GM23338 (cell line): ENCODE data around the gene TRABD2A. TPM values are rescaled to one million over a fixed set of nuclear protein-coding genes. Genes with fewer than 3 reads are reported as not detected.

ENCODE experiments used
- ATAC-seq: fragments of 200-7000 bp; cut with Tn5 transposase; 3 replicates; pipeline ENCODE4 v1.9.1; 2020
- DNase-seq: peaks from one replicate; pipeline ENCODE4 v3.0.0-alpha.2; 2015; ENCODE audit warnings: low spot score
- H2AFZ ChIP-seq: fragments of 200-600 bp; sonication (generic); 2 replicates; pipeline ENCODE4 v1.8.0; 2016; ENCODE audit warnings: antibody characterized with exemption, mild to moderate bottlenecking, moderate library complexity
- H3F3A ChIP-seq: fragments of 200-600 bp; sonication (generic); replicated peaks from 2 replicates; pipeline ENCODE4 v1.8.0; 2017; ENCODE audit warnings: antibody characterized with exemption, mixed run types, low read depth
- H3K27ac ChIP-seq: fragments of 200-600 bp; sonication (generic); 2 replicates; pipeline ENCODE4 v1.6.1; 2016; ENCODE audit warnings: low read depth
- H3K27me3 ChIP-seq: fragments of 200-600 bp; sonication (generic); 2 replicates; pipeline ENCODE4 v1.8.0; 2016; ENCODE audit warnings: mild to moderate bottlenecking, mixed run types, moderate library complexity; ENCODE audit not compliant: insufficient read depth
- H3K36me3 ChIP-seq: fragments of 200-600 bp; sonication (generic); 2 replicates; pipeline ENCODE4 v1.8.0; 2016; ENCODE audit warnings: mild to moderate bottlenecking; ENCODE audit not compliant: insufficient read depth
- H3K4me1 ChIP-seq: fragments of 200-600 bp; sonication (generic); 2 replicates; pipeline ENCODE4 v1.8.0; 2016; ENCODE audit warnings: mild to moderate bottlenecking, moderate library complexity; ENCODE audit not compliant: insufficient read depth
- H3K4me2 ChIP-seq: fragments of 200-600 bp; sonication (generic); 2 replicates; pipeline ENCODE4 v1.7.1; 2017; ENCODE audit warnings: mixed run types
- H3K4me3 ChIP-seq: fragments of 200-600 bp; sonication (generic); 2 replicates; pipeline ENCODE4 v1.6.1; 2016; ENCODE audit warnings: mixed run types
- H3K79me2 ChIP-seq: fragments of 200-600 bp; sonication (generic); replicated peaks from 2 replicates; pipeline ENCODE4 v1.8.0; 2017; ENCODE audit warnings: mild to moderate bottlenecking; ENCODE audit not compliant: insufficient read depth
- H3K9me2 ChIP-seq: fragments of 200-600 bp; sonication (generic); 2 replicates; pipeline ENCODE4 v1.8.0; 2017; ENCODE audit not compliant: insufficient read depth
- H4K20me1 ChIP-seq: fragments of 200-600 bp; sonication (generic); replicated peaks from 2 replicates; pipeline ENCODE4 v1.8.0; 2017; ENCODE audit warnings: mild to moderate bottlenecking; ENCODE audit not compliant: insufficient read depth
- H3K27ac Mint-ChIP-seq: 2 replicates; pipeline ENCODE4 v1.8.0; 2020; ENCODE audit warnings: inconsistent platforms, mild to moderate bottlenecking, moderate library complexity, mixed read lengths
- H3K27me3 Mint-ChIP-seq: 3 replicates; pipeline ENCODE4 v1.8.0; 2022; ENCODE audit warnings: low read depth, mild to moderate bottlenecking, moderate library complexity, mixed read lengths, inconsistent platforms; ENCODE audit not compliant: insufficient read depth, poor library complexity
- H3K36me3 Mint-ChIP-seq: 3 replicates; pipeline ENCODE4 v1.8.0; 2021; ENCODE audit warnings: low read depth, mild to moderate bottlenecking, inconsistent platforms, moderate library complexity, mixed read lengths
- H3K4me1 Mint-ChIP-seq: 3 replicates; pipeline ENCODE4 v1.8.0; 2020; ENCODE audit warnings: mild to moderate bottlenecking, inconsistent platforms, mixed read lengths
- H3K4me3 Mint-ChIP-seq: 3 replicates; pipeline ENCODE4 v1.8.0; 2021; ENCODE audit warnings: moderate library complexity, mild to moderate bottlenecking, inconsistent platforms, mixed read lengths
- H3K9me3 Mint-ChIP-seq: 3 replicates; pipeline ENCODE4 v1.8.0; 2020; ENCODE audit warnings: moderate library complexity, mild to moderate bottlenecking, inconsistent platforms, mixed read lengths
- CREB1 ChIP-seq: fragments of 250-450 bp; sonication (Bioruptor Pico); IDR thresholded peaks from 2 replicates; pipeline ENCODE4 v1.5.0; 2020; ENCODE audit warnings: low read depth, mild to moderate bottlenecking, moderate library complexity
- EZH2phosphoT487 ChIP-seq: fragments of 200-600 bp; sonication (generic); IDR thresholded peaks from one replicate; pipeline ENCODE4 v1.8.1; 2018; ENCODE audit warnings: antibody characterized with exemption; ENCODE audit not compliant: unreplicated experiment
- JUNB ChIP-seq: IDR thresholded peaks from one replicate; pipeline ENCODE4 v1.6.1; 2016; ENCODE audit warnings: antibody characterized with exemption; ENCODE audit not compliant: unreplicated experiment
- POLR2AphosphoS5 ChIP-seq: IDR thresholded peaks from 2 replicates; pipeline ENCODE4 v1.6.1; 2016; ENCODE audit warnings: antibody characterized with exemption, low read depth
- STAT1 ChIP-seq: IDR thresholded peaks from one replicate; pipeline ENCODE4 v1.6.1; 2016; ENCODE audit warnings: antibody characterized with exemption; ENCODE audit not compliant: unreplicated experiment
- ZNF331 ChIP-seq: fragments of 250-450 bp; sonication (Bioruptor Pico); IDR thresholded peaks from 2 replicates; pipeline ENCODE4 v1.5.0; 2020; ENCODE audit warnings: low read depth, mild to moderate bottlenecking, moderate library complexity
- polyA plus RNA-seq: library from polyadenylated mRNA; unstranded; fragments of >200 nt; fragmentation: Nextera tagmentation; extraction: Ambion mirVana; gene quantifications from 2 replicates; pipeline ENCODE4 v1.2.1, GENCODE V29; 2016
- total RNA-seq: library from RNA; depleted of rRNA; stranded (reverse); fragments of >200 nt; shearing (Covaris generic); gene quantifications from 2 replicates; pipeline ENCODE4 v1.2.3, GENCODE V29; 2014
- TF ChIP-seq, protein P1 (sequence below): IDR thresholded peaks from 2 replicates; pipeline ENCODE4 v1.6.1; 2016; ENCODE audit warnings: antibody characterized with exemption
- TF ChIP-seq, protein P2 (sequence below), 2 experiments: fragments of 200-600 bp in 1 of 2; sonication (generic) in 1 of 2; conservative IDR thresholded peaks; 2 replicates each; pipeline versions ENCODE4 v1.5.1 to v1.6.1; 2016 to 2017; ENCODE audit warnings: antibody characterized with exemption in 2 of 2, low read depth in 2 of 2, mild to moderate bottlenecking in 2 of 2, moderate library complexity in 1 of 2
- TF ChIP-seq, protein P3 (sequence below): fragments of 250-450 bp; sonication (Bioruptor Pico); IDR thresholded peaks from 2 replicates; pipeline ENCODE4 v1.5.0; 2020; ENCODE audit warnings: mild to moderate bottlenecking, moderate library complexity

Gene TRABD2A
- total and polyA plus RNA-seq, 2 experiments from 2014 or later, result 5.5 to 12.1 TPM

DNA sequence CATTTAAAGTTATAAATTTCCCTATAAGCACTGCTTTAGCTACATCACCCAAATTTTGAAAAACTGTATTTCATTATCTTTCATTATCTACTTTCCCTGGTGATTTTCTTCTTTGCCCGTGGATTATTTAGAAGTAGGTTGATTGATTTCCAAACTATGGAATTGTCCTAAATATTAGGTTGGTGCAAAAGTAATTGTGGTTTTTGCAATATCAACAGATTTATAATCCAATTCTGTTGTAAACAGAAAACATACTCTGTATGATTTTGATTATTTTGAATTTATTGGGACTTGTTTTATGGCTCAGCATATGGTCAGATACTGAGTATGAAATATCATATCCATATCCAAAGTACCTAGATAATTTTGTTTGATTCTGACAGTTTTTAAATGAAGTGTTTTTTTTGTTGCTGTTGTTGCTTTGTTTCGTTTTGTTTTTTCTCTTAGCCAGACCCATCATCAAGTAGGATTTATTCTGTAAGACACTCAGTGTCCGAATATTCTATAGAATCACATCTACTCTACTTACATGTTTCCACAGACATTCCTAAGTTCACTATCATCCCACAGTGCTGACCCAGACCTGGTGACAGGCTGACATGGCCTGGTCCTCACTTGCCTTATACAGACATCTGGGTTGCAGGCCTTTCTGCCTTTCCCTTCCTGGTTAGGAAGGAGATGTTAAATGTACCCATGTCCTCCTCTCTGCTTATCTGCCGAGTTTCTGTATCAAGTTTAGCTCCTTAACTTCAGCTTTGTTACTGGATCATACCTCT is 2.1 kb upstream of the TRABD2A start:
- H2AFZ ChIP-seq, result no peak overlapping the region
- no peak for DNase-seq
- Mint-ChIP-seq H3K4me1 (peaks cover 8% of the 10 kb centered on the region; the same call in 2 of the 3 replicates), H3K4me3 (peak overlapping the region; percentile 84; the same call in 1 of the 3 replicates), H3K36me3 (no peaks in the 10 kb centered on the region), H3K27me3 (peaks cover 54% of the 10 kb centered on the region), H3K27ac (no peak overlapping the region), H3K9me3 (no peaks in the 10 kb centered on the region)
- no peak overlapping the region for H3K4me3 ChIP-seq
- H3K36me3 ChIP-seq, result no peaks in the 10 kb centered on the region
- no peak overlapping the region for H3K4me2 ChIP-seq
- H3K27me3 ChIP-seq, result peaks cover 62% of the 10 kb centered on the region
- H3K27ac ChIP-seq, result no peak overlapping the region
- H3K4me1 ChIP-seq, result no peaks in the 10 kb centered on the region; the same call in 1 of the 2 replicates
- TF ChIP-seq, protein P1, sequence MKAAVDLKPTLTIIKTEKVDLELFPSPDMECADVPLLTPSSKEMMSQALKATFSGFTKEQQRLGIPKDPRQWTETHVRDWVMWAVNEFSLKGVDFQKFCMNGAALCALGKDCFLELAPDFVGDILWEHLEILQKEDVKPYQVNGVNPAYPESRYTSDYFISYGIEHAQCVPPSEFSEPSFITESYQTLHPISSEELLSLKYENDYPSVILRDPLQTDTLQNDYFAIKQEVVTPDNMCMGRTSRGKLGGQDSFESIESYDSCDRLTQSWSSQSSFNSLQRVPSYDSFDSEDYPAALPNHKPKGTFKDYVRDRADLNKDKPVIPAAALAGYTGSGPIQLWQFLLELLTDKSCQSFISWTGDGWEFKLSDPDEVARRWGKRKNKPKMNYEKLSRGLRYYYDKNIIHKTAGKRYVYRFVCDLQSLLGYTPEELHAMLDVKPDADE, result no peak
- TF ChIP-seq, protein P2, sequence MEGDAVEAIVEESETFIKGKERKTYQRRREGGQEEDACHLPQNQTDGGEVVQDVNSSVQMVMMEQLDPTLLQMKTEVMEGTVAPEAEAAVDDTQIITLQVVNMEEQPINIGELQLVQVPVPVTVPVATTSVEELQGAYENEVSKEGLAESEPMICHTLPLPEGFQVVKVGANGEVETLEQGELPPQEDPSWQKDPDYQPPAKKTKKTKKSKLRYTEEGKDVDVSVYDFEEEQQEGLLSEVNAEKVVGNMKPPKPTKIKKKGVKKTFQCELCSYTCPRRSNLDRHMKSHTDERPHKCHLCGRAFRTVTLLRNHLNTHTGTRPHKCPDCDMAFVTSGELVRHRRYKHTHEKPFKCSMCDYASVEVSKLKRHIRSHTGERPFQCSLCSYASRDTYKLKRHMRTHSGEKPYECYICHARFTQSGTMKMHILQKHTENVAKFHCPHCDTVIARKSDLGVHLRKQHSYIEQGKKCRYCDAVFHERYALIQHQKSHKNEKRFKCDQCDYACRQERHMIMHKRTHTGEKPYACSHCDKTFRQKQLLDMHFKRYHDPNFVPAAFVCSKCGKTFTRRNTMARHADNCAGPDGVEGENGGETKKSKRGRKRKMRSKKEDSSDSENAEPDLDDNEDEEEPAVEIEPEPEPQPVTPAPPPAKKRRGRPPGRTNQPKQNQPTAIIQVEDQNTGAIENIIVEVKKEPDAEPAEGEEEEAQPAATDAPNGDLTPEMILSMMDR (conservative IDR thresholded peaks at IDR 0.05; ENCODE audit: low read depth in 2 of 2), result no peak
- TF ChIP-seq CREB1 (CRISPR knock-in tag), result no peak
- no peak for TF ChIP-seq STAT1
- TF ChIP-seq ZNF331 (CRISPR knock-in tag), result no peak
- TF ChIP-seq, protein P3, sequence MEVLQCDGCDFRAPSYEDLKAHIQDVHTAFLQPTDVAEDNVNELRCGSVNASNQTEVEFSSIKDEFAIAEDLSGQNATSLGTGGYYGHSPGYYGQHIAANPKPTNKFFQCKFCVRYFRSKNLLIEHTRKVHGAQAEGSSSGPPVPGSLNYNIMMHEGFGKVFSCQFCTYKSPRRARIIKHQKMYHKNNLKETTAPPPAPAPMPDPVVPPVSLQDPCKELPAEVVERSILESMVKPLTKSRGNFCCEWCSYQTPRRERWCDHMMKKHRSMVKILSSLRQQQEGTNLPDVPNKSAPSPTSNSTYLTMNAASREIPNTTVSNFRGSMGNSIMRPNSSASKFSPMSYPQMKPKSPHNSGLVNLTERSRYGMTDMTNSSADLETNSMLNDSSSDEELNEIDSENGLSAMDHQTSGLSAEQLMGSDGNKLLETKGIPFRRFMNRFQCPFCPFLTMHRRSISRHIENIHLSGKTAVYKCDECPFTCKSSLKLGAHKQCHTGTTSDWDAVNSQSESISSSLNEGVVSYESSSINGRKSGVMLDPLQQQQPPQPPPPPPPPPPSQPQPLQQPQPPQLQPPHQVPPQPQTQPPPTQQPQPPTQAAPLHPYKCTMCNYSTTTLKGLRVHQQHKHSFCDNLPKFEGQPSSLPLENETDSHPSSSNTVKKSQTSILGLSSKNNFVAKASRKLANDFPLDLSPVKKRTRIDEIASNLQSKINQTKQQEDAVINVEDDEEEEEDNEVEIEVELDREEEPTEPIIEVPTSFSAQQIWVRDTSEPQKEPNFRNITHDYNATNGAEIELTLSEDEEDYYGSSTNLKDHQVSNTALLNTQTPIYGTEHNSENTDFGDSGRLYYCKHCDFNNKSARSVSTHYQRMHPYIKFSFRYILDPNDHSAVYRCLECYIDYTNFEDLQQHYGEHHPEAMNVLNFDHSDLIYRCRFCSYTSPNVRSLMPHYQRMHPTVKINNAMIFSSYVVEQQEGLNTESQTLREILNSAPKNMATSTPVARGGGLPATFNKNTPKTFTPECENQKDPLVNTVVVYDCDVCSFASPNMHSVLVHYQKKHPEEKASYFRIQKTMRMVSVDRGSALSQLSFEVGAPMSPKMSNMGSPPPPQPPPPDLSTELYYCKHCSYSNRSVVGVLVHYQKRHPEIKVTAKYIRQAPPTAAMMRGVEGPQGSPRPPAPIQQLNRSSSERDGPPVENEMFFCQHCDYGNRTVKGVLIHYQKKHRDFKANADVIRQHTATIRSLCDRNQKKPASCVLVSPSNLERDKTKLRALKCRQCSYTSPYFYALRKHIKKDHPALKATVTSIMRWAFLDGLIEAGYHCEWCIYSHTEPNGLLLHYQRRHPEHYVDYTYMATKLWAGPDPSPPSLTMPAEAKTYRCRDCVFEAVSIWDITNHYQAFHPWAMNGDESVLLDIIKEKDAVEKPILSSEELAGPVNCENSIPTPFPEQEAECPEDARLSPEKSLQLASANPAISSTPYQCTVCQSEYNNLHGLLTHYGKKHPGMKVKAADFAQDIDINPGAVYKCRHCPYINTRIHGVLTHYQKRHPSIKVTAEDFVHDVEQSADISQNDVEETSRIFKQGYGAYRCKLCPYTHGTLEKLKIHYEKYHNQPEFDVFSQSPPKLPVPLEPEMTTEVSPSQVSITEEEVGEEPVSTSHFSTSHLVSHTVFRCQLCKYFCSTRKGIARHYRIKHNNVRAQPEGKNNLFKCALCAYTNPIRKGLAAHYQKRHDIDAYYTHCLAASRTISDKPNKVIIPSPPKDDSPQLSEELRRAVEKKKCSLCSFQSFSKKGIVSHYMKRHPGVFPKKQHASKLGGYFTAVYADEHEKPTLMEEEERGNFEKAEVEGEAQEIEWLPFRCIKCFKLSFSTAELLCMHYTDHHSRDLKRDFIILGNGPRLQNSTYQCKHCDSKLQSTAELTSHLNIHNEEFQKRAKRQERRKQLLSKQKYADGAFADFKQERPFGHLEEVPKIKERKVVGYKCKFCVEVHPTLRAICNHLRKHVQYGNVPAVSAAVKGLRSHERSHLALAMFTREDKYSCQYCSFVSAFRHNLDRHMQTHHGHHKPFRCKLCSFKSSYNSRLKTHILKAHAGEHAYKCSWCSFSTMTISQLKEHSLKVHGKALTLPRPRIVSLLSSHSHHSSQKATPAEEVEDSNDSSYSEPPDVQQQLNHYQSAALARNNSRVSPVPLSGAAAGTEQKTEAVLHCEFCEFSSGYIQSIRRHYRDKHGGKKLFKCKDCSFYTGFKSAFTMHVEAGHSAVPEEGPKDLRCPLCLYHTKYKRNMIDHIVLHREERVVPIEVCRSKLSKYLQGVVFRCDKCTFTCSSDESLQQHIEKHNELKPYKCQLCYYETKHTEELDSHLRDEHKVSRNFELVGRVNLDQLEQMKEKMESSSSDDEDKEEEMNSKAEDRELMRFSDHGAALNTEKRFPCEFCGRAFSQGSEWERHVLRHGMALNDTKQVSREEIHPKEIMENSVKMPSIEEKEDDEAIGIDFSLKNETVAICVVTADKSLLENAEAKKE (CRISPR knock-in tag), result no peak
- TF ChIP-seq EZH2phosphoT487, result no peak
- TF ChIP-seq POLR2AphosphoS5, result no peak
- TF ChIP-seq JUNB, result no peak
- H4K20me1 ChIP-seq, result peaks cover 5% of the 10 kb centered on the region; the same call in 1 of the 2 replicates
- ATAC-seq, result no peak
- H3F3A ChIP-seq, result 0 out of 2 replicates have a peak, but pooled peaks cover 8% of the 10 kb centered on the region
- no peaks in the 10 kb centered on the region; the same call in 1 of the 2 replicates for H3K79me2 ChIP-seq
- no peaks in the 10 kb centered on the region for H3K9me2 ChIP-seq
